Trophoblast cell (in vitro differentiated cells and primary cell): Measurements from ENCODE around the gene ITGB4.

ENCODE experiments used
- DNase-seq, 2 donors: peaks; one replicate each; pipeline ENCODE4 v3.0.0-alpha.2; 2016
- H2AFZ ChIP-seq: 2 replicates; pipeline ENCODE4 v1.6.1; 2013; ENCODE audit warnings: low read length, moderate library complexity, mild to moderate bottlenecking; ENCODE audit not compliant: insufficient read depth, poor library complexity
- H2AK5ac ChIP-seq: 2 replicates; pipeline ENCODE4 v1.6.1; 2013; ENCODE audit warnings: mild to moderate bottlenecking, low read length
- H2BK120ac ChIP-seq: 2 replicates; pipeline ENCODE4 v1.6.1; 2013; ENCODE audit warnings: low read length, mild to moderate bottlenecking, moderate library complexity; ENCODE audit not compliant: insufficient read depth, poor library complexity
- H2BK12ac ChIP-seq: 2 replicates; pipeline ENCODE4 v1.6.1; 2013; ENCODE audit warnings: mild to moderate bottlenecking, low read length, moderate library complexity
- H2BK5ac ChIP-seq: 2 replicates; pipeline ENCODE4 v1.6.1; 2013; ENCODE audit warnings: low read length, low read depth, moderate library complexity, mild to moderate bottlenecking; ENCODE audit not compliant: poor library complexity
- H3K14ac ChIP-seq: 2 replicates; pipeline ENCODE4 v1.6.1; 2013; ENCODE audit warnings: mild to moderate bottlenecking, low read length
- H3K18ac ChIP-seq: 2 replicates; pipeline ENCODE4 v1.6.1; 2013; ENCODE audit warnings: mild to moderate bottlenecking, low read length
- H3K23ac ChIP-seq: 2 replicates; pipeline ENCODE4 v1.6.1; 2013; ENCODE audit warnings: low read length
- H3K27ac ChIP-seq: 2 replicates; pipeline ENCODE4 v1.5.1; 2013; ENCODE audit warnings: low read depth, mild to moderate bottlenecking, inconsistent platforms, low read length, moderate library complexity
- H3K27me3 ChIP-seq: 2 replicates; pipeline ENCODE4 v1.6.1; 2013; ENCODE audit warnings: inconsistent platforms, mild to moderate bottlenecking, low read length, moderate library complexity; ENCODE audit not compliant: insufficient read depth
- H3K36me3 ChIP-seq, 2 experiments: 1 replicate in 1 of 2; 2 replicates in 1 of 2; pipeline ENCODE4 v1.6.1; 2013; ENCODE audit warnings: low read length in 2 of 2, mild to moderate bottlenecking in 2 of 2, moderate library complexity in 1 of 2; ENCODE audit not compliant: insufficient read depth in 2 of 2, control insufficient read depth in 1 of 2
- H3K4ac ChIP-seq: 2 replicates; pipeline ENCODE4 v1.6.1; 2013; ENCODE audit warnings: low read depth, mild to moderate bottlenecking, low read length, moderate library complexity
- H3K4me1 ChIP-seq, 2 experiments: 1 replicate in 1 of 2; 2 replicates in 1 of 2; pipeline ENCODE4 v1.6.1; 2013; ENCODE audit warnings: low read length in 2 of 2, mild to moderate bottlenecking in 2 of 2, moderate library complexity in 1 of 2; ENCODE audit not compliant: insufficient read depth in 2 of 2, control insufficient read depth in 1 of 2
- H3K4me2 ChIP-seq: 2 replicates; pipeline ENCODE4 v1.6.1; 2013; ENCODE audit warnings: inconsistent platforms, mild to moderate bottlenecking, low read length, moderate library complexity
- H3K4me3 ChIP-seq: 2 replicates; pipeline ENCODE4 v1.5.1; 2013; ENCODE audit warnings: mild to moderate bottlenecking, low read depth, low read length, inconsistent platforms
- H3K79me1 ChIP-seq: one replicate; pipeline ENCODE4 v1.6.1; 2013; ENCODE audit warnings: low read length
- H3K79me2 ChIP-seq: 2 replicates; pipeline ENCODE4 v1.6.1; 2013; ENCODE audit warnings: low read length, mild to moderate bottlenecking; ENCODE audit not compliant: control insufficient read depth, insufficient read depth, poor library complexity
- H3K9ac ChIP-seq: 2 replicates; pipeline ENCODE4 v1.6.1; 2013; ENCODE audit warnings: mild to moderate bottlenecking, low read length
- H3K9me3 ChIP-seq: 2 replicates; pipeline ENCODE4 v1.6.1; 2013; ENCODE audit warnings: low read depth, mild to moderate bottlenecking, control low read depth, inconsistent platforms, low read length; ENCODE audit not compliant: insufficient read depth
- H4K12ac ChIP-seq: 2 replicates; pipeline ENCODE4 v1.6.1; 2013; ENCODE audit warnings: low read depth, mild to moderate bottlenecking, low read length, moderate library complexity
- H4K8ac ChIP-seq: 2 replicates; pipeline ENCODE4 v1.6.1; 2013; ENCODE audit warnings: low read depth, mild to moderate bottlenecking, low read length, moderate library complexity
- H4K91ac ChIP-seq: one replicate; pipeline ENCODE4 v1.6.1; 2013; ENCODE audit warnings: low read depth, mild to moderate bottlenecking, low read length, moderate library complexity
- WGBS: extraction: QIAGEN DNeasy Blood & Tissue Kit; methylation state at CpG from one replicate; pipeline ENCODE4 v1.1.7; 2013; ENCODE audit warnings: missing lambda C conversion rate; ENCODE audit not compliant: insufficient read length, insufficient coverage; ENCODE audit errors: extremely low coverage; 5-methylcytosine and 5-hydroxymethylcytosine counted together

The ITGB4 gene

DNA sequence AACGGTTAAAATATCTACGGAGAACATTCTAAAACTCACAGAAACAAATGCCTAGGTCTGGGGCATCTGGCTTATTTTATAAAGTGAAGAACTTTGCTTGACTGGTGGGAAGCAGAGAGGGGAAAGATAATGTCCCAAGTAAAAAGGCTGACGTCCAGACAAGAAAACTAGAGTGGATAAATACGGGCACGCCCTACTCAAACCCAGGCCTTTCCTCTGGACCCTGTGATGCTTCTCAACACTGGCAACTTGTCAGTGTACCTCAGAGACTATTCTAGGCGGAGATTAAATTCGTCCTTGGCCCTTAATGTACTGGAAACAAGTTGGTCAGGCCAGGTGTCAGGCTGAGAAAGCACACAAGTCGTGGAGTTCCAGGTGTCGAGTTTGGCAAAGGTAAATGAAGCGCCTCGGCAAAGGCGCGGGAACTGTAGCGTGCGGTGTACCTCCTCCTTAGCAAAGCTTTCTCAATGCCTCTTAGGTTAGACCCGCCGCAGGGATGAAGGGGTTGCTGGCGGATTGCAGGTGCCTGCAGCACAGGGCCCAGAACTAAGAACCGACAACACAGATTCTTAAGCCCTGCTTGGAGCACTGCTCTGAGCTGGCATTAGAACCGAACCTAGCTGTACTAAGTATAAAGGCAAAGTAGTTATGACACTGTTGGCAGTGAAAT, 62.7 kb downstream of the ITGB4 start:
- peaks cover under 1 to 1% of the 10 kb centered on the region in 2 experiments for H3K36me3 ChIP-seq

DNA sequence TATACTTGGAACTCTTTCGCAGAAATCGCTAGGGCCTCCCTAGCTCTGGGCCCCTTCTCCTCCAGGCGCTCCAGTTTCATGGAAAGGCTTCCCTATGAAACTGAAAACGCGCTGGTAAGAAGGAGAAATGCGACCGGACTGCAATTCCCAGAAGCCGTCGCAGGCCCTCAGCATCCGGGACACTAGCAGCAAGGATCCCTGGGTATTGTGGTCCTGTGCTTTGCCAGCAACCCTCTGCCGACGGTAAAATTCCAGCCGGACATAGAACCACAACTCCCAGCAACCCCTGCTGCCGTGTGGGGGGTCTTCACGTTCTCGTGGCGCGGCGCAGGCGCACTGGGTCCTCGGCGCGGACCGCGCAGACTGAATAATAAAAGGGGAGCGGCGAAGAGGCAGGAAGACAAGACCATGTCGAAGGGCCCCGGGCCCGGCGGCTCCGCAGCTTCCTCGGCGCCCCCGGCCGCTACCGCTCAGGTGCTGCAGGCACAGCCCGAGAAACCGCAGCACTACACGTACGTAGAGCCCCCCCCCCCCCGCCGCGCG, 63.3 kb downstream of the ITGB4 start, which contains the start of gene UNK:
Gene UNK, plus strand, starts transcription at position 334 of the 543 bp plus-strand sequence. Its CDS starts 75 bp downstream, at position 409.
- H3K23ac ChIP-seq, result peak within 1 kb of the TSS; percentile 3
- H3K4ac ChIP-seq, result peak within 1 kb of the TSS; percentile 72
- H2AK5ac ChIP-seq, result peak within 1 kb of the TSS; percentile 95
- peak within 1 kb of the TSS; percentile 90 for H3K14ac ChIP-seq
- H3K79me2 ChIP-seq, result peaks cover 17% of the 10 kb centered on the region
- peak within 1 kb of the TSS; percentile 96 for H2BK12ac ChIP-seq
- peak within 1 kb of the TSS; percentile 98 for H3K9ac ChIP-seq
- H3K4me2 ChIP-seq, result peak within 1 kb of the TSS; percentile 70
- H3K27ac ChIP-seq, result peak within 1 kb of the TSS; percentile 100
- peak within 1 kb of the TSS; percentile 93 for H4K8ac ChIP-seq
- peak within 1 kb of the TSS; percentile 95 for H4K91ac ChIP-seq
- H2BK5ac ChIP-seq, result peak within 1 kb of the TSS; percentile 97
- H3K4me1 ChIP-seq, result peaks cover 3 to 18% of the 10 kb centered on the region in 2 experiments
- H4K12ac ChIP-seq, result peak within 1 kb of the TSS; percentile 91
- no peaks in the 10 kb centered on the region for H3K36me3 ChIP-seq
- WGBS, result no CpG with 5 or more reads among the region's 45 CpGs
- peak within 1 kb of the TSS; percentile 78 for H2AFZ ChIP-seq
- H2BK120ac ChIP-seq, result peak within 1 kb of the TSS; percentile 93
- H3K9me3 ChIP-seq, result no peaks in the 10 kb centered on the region
- peaks cover 18% of the 10 kb centered on the region for H3K79me1 ChIP-seq
- H3K4me3 ChIP-seq, result peak within 1 kb of the TSS; percentile 85
- no peaks in the 10 kb centered on the region for H3K27me3 ChIP-seq
- peak within 1 kb of the TSS; percentile 93 for H3K18ac ChIP-seq
- DNase-seq, result peak; percentile 99

More for the DNA sequence above, 62.7 kb downstream of the ITGB4 start:
- Histone ChIP-seq H3K18ac (peak overlapping the region; percentile 47), H4K91ac (peak overlapping the region; percentile 94), H2BK120ac (peak overlapping the region; percentile 83), H3K79me2 (peaks cover 22% of the 10 kb centered on the region), H3K27me3 (no peaks in the 10 kb centered on the region), H3K79me1 (peaks cover 24% of the 10 kb centered on the region), H3K4me1 (peaks cover 3 to 18% of the 10 kb centered on the region in 2 experiments), H3K27ac (peak overlapping the region; percentile 100), H4K12ac (peak overlapping the region; percentile 86), H3K9me3 (no peaks in the 10 kb centered on the region), H4K8ac (peak overlapping the region; percentile 93), H3K4me2 (peak overlapping the region; percentile 70), H2BK5ac (peak overlapping the region; percentile 73), H3K4me3 (no peak overlapping the region), H3K23ac (no peak overlapping the region), H3K14ac (peak overlapping the region; percentile 90), H2AK5ac (peak overlapping the region; percentile 95), H2AFZ (peak overlapping the region; percentile 32), H2BK12ac (peak overlapping the region; percentile 96), H3K9ac (no peak overlapping the region), H3K4ac (peak overlapping the region; percentile 72)
- DNase-seq, result no peak
- WGBS, result no CpG with 5 or more reads among the region's 20 CpGs

DNA sequence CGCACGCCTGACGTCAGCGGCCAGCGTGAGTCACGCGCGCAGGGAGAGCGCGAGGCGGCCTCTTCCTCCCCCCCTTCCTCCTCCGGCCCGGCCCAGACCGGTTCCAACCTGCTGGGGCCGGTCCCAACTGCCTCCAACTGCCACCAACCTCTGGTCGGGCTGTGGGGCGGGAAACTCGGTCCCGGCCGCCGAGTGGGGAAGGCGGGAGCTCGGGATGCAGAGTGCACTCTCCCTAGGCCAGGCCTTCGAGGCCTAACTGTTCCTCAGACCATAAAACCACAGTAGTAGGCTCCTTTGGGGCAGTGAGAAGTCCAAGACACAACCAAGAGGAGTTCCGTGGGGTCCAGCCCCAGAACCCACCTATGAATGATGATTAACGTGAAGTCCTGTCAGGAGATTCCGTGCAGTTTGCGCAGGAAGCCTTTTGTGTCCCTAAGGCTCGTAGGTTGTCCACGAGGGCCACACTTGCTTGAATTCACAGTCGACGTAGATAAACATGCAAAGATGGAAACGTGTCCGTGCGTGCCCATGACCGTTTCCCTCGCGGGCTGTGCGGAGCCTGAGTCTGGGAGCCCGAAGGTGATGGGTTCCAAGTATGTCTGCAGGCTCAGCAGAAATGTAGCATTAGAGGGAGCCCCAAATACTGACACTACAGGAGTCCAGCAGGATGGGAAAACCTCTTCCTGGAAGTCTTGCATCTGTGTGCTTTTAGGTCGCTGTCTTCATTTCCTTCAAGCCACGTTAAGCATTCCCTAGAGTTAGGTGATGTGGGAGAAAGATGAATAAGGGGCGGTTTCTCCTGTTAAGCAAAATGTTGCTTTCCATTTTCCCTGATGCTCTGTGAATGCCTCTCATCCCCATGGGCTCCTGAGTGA, 64.0 kb downstream of the ITGB4 start:
- Histone ChIP-seq H3K9ac (peak overlapping the region; percentile 94), H3K18ac (peak overlapping the region; percentile 93), H4K91ac (peak overlapping the region; percentile 95), H3K79me1 (peaks cover 18% of the 10 kb centered on the region), H2BK120ac (peak overlapping the region; percentile 93), H2BK5ac (peak overlapping the region; percentile 97), H3K4ac (peak overlapping the region; percentile 41), H3K4me2 (peak overlapping the region; percentile 63), H3K36me3 (no peaks in the 10 kb centered on the region), H3K79me2 (peaks cover 17% of the 10 kb centered on the region), H3K23ac (peak overlapping the region; percentile 3), H3K4me1 (peaks cover 3 to 18% of the 10 kb centered on the region in 2 experiments), H3K27ac (peak overlapping the region; percentile 100), H4K12ac (peak overlapping the region; percentile 91), H3K9me3 (no peaks in the 10 kb centered on the region), H2AFZ (peak overlapping the region; percentile 78), H2BK12ac (peak overlapping the region; percentile 3), H4K8ac (peak overlapping the region; percentile 90), H3K27me3 (no peaks in the 10 kb centered on the region), H3K4me3 (peak overlapping the region; percentile 85), H3K14ac (peak overlapping the region; percentile 79), H2AK5ac (peak overlapping the region; percentile 33)
- peak in 1 of 2 donors; percentile 89 for DNase-seq
- WGBS, result no CpG with 5 or more reads among the region's 43 CpGs

- Histone ChIP-seq H4K8ac (no peak overlapping the region), H3K23ac (no peak overlapping the region), H2AK5ac (no peak overlapping the region), H3K27me3 (no peaks in the 10 kb centered on the region), H3K4me1 (peaks cover 0 to 6% of the 10 kb centered on the region in 2 experiments), H3K4me3 (no peak overlapping the region), H3K79me1 (no peaks in the 10 kb centered on the region), H2BK12ac (no peak overlapping the region), H3K36me3 (peaks cover 11 to 16% of the 10 kb centered on the region in 2 experiments), H3K79me2 (peaks cover 7% of the 10 kb centered on the region), H3K4me2 (no peak overlapping the region), H3K27ac (no peak overlapping the region), H3K9ac (no peak overlapping the region), H4K12ac (no peak overlapping the region), H2AFZ (no peak overlapping the region), H3K4ac (no peak overlapping the region), H3K14ac (no peak overlapping the region), H2BK5ac (no peak overlapping the region), H3K18ac (no peak overlapping the region), H4K91ac (no peak overlapping the region), H3K9me3 (no peaks in the 10 kb centered on the region), H2BK120ac (no peak overlapping the region)
- no peak for DNase-seq
- no CpG with 5 or more reads among the region's 6 CpGs for WGBS
Observed at GRCh38 chr17:75791254-75791653, 70.0 kb downstream of the ITGB4 start.
